Liver (tissue), 9 donors: ENCODE results near the gene YY1. TPM values are rescaled to one million over a fixed set of nuclear protein-coding genes. Genes with fewer than 3 reads are reported as not detected.

Source experiments
- DNase-seq: peaks from one replicate; pipeline ENCODE4 v3.0.0-alpha.2; 2017; ENCODE audit warnings: low spot score
- H3K27ac ChIP-seq, 2 donors: one replicate each; pipeline ENCODE4 v1.7.0; 2013; ENCODE audit warnings: inconsistent platforms in 2 of 2, low read length in 2 of 2, control low read depth in 1 of 2, low read depth in 1 of 2, mild to moderate bottlenecking in 1 of 2
- H3K27me3 ChIP-seq, 4 donors: one replicate each; pipeline versions ENCODE4 v1.6.1 to v1.7.0; 2013; ENCODE audit warnings: low read length in 3 of 4, inconsistent platforms in 1 of 4, mild to moderate bottlenecking in 1 of 4, moderate library complexity in 1 of 4; ENCODE audit not compliant: control insufficient read depth in 4 of 4, insufficient read depth in 4 of 4
- H3K36me3 ChIP-seq, 4 donors: one replicate each; pipeline versions ENCODE4 v1.6.1 to v1.7.0; 2013; ENCODE audit warnings: low read length in 3 of 4, mild to moderate bottlenecking in 3 of 4, low read depth in 1 of 4, moderate library complexity in 1 of 4; ENCODE audit not compliant: control insufficient read depth in 4 of 4, insufficient read depth in 3 of 4
- H3K4me1 ChIP-seq, 4 donors: one replicate each; pipeline versions ENCODE4 v1.6.1 to v1.7.0; 2013; ENCODE audit warnings: low read length in 3 of 4, mild to moderate bottlenecking in 3 of 4, moderate library complexity in 1 of 4; ENCODE audit not compliant: control insufficient read depth in 4 of 4, insufficient read depth in 4 of 4
- H3K4me3 ChIP-seq, 3 donors: one replicate each; pipeline versions ENCODE4 v1.6.1 to v1.7.0; 2013; ENCODE audit warnings: low read length in 3 of 3, control low read depth in 1 of 3, low read depth in 1 of 3, mild to moderate bottlenecking in 1 of 3
- H3K9ac ChIP-seq, 2 donors: one replicate each; pipeline ENCODE4 v1.7.0; 2013; ENCODE audit warnings: low read length in 2 of 2, mild to moderate bottlenecking in 2 of 2, moderate library complexity in 2 of 2, control low read depth in 1 of 2, low read depth in 1 of 2
- H3K9me3 ChIP-seq, 4 donors: one replicate each; pipeline versions ENCODE4 v1.6.1 to v1.7.0; 2013; ENCODE audit warnings: low read length in 3 of 4; ENCODE audit not compliant: control insufficient read depth in 4 of 4
- EGR1 ChIP-seq, 2 donors: IDR thresholded peaks; 2 replicates each; pipeline ENCODE4 v1.6.1; 2016 to 2018; ENCODE audit warnings: antibody characterized with exemption in 2 of 2, low read depth in 2 of 2
- FOXA1 ChIP-seq: IDR thresholded peaks from 2 replicates; pipeline ENCODE4 v1.6.1; 2016; ENCODE audit warnings: antibody characterized with exemption
- FOXA2 ChIP-seq: IDR thresholded peaks from 2 replicates; pipeline ENCODE4 v1.6.1; 2016; ENCODE audit warnings: antibody characterized with exemption
- GABPA ChIP-seq, 2 donors: IDR thresholded peaks in 1 of 2; conservative IDR thresholded peaks in 1 of 2; 2 replicates each; pipeline ENCODE4 v1.6.1; 2016; ENCODE audit warnings: antibody characterized with exemption in 2 of 2, mild to moderate bottlenecking in 1 of 2, moderate library complexity in 1 of 2
- HNF4G ChIP-seq: IDR thresholded peaks from 2 replicates; pipeline ENCODE4 v1.6.1; 2016; ENCODE audit warnings: antibody characterized with exemption
- JUND ChIP-seq, 2 donors: IDR thresholded peaks; 2 replicates each; pipeline ENCODE4 v1.6.1; 2016; ENCODE audit warnings: antibody characterized with exemption in 2 of 2
- NR2F2 ChIP-seq: IDR thresholded peaks from 2 replicates; pipeline ENCODE4 v1.6.1; 2016; ENCODE audit warnings: antibody characterized with exemption
- RAD21 ChIP-seq, 2 donors: IDR thresholded peaks; 2 replicates each; pipeline ENCODE4 v1.6.1; 2016; ENCODE audit warnings: antibody characterized with exemption in 2 of 2, mild to moderate bottlenecking in 2 of 2
- RXRA ChIP-seq, 2 donors: IDR thresholded peaks; 2 replicates each; pipeline ENCODE4 v1.6.1; 2017 to 2018; ENCODE audit warnings: antibody characterized with exemption in 2 of 2, mild to moderate bottlenecking in 1 of 2
- SP1 ChIP-seq: IDR thresholded peaks from 2 replicates; pipeline ENCODE4 v1.6.1; 2018; ENCODE audit warnings: antibody characterized with exemption, mild to moderate bottlenecking
- TAF1 ChIP-seq: conservative IDR thresholded peaks from 2 replicates; pipeline ENCODE4 v1.6.1; 2016; ENCODE audit warnings: antibody characterized with exemption, mild to moderate bottlenecking
- WGBS: extraction: QIAGEN DNeasy Blood & Tissue Kit; methylation state at CpG from one replicate; pipeline ENCODE4 v1.1.7; 2013; 5-methylcytosine and 5-hydroxymethylcytosine counted together
- polyA plus RNA-seq, 2 donors: library from polyadenylated mRNA; stranded (reverse) in 1 of 2; unstranded in 1 of 2; fragments of 200-250 nt in 1 of 2; fragments of >200 nt in 1 of 2; fragmentation: Nextera tagmentation in 1 of 2; extraction: Ambion mirVana in 1 of 2; gene quantifications; one replicate each; pipeline versions ENCODE4 v1.2.1 to v1.2.3, GENCODE V29; 2013 to 2015
- total RNA-seq, 2 donors: library from RNA; depleted of rRNA; stranded (reverse); fragments of >200 nt; gene quantifications; one replicate each; pipeline ENCODE4 v1.2.3, GENCODE V29; 2014
- TF ChIP-seq, protein P1 (sequence below): fragments of 150-350 bp; IDR thresholded peaks from 2 replicates; pipeline ENCODE4 v1.5.1; 2017; ENCODE audit warnings: improper control_type of control experiment, low read depth, low read length; ENCODE audit not compliant: missing input control
- donor health status: healthy.
- donor health status: healthy.
- donor health status: healthy.
- donor health status: healthy.
- donor health status: healthy.

YY1 gene
- total and polyA plus RNA-seq, 4 donors = 15.8 to 37.4 (median 28.8) TPM

DNA sequence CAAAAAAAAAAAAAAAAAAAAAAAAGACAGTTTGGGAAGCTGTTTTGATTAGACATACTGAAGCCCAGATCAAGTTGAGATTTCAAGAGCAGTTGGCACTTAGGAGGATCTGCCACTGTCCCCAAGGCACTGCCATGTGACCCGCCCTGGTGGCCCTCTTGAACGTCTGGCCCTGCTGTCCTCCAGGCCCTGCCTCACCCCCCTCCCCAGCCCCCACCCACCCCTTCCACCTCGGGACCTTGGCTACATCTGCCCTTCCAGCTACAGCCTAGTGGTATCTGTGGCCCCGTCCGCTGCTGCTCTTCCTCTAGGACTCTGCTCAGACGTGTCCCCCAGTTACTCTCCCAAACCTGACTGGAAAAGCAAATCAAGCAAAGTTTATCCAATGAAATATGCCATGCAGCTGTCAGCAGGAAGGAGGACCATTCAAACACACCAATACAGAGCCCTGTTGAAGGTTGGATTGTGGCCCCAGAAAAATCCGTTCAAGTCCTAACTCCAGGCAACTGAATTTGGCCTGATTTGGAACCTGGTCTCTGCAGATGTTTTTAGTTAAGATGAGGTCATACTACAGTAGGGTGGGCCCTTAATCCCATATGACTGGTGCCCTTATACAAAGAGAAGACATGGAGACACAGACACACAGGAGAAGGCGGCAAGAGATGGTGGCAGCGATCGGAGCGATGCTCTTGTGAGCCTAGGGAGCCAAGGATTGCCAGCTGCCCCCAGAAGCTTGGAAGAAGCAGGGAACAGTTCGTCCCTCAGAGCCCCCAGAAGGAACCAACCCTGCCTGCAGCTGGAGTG lies 49.6 kb downstream of the YY1 start:
- TF ChIP-seq, protein P1, sequence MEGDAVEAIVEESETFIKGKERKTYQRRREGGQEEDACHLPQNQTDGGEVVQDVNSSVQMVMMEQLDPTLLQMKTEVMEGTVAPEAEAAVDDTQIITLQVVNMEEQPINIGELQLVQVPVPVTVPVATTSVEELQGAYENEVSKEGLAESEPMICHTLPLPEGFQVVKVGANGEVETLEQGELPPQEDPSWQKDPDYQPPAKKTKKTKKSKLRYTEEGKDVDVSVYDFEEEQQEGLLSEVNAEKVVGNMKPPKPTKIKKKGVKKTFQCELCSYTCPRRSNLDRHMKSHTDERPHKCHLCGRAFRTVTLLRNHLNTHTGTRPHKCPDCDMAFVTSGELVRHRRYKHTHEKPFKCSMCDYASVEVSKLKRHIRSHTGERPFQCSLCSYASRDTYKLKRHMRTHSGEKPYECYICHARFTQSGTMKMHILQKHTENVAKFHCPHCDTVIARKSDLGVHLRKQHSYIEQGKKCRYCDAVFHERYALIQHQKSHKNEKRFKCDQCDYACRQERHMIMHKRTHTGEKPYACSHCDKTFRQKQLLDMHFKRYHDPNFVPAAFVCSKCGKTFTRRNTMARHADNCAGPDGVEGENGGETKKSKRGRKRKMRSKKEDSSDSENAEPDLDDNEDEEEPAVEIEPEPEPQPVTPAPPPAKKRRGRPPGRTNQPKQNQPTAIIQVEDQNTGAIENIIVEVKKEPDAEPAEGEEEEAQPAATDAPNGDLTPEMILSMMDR = no peak
- no peak for TF ChIP-seq NR2F2
- TF ChIP-seq JUND (IDR thresholded peaks at IDR 0.05) = no peak
- no peak for TF ChIP-seq FOXA1
- Histone ChIP-seq H3K4me1 (peaks cover 0 to 13% (median 10%) of the 10 kb centered on the region in 4 donors), H3K27me3 (no peaks in the 10 kb centered on the region), H3K4me3 (no peak overlapping the region), H3K27ac (no peak overlapping the region), H3K9ac (no peak overlapping the region), H3K9me3 (no peaks in the 10 kb centered on the region), H3K36me3 (peaks cover 0 to 2% (median 0%) of the 10 kb centered on the region in 4 donors)
- WGBS = 92% methylated on average over 12 of the region's 12 CpGs
- no peak for DNase-seq

DNA sequence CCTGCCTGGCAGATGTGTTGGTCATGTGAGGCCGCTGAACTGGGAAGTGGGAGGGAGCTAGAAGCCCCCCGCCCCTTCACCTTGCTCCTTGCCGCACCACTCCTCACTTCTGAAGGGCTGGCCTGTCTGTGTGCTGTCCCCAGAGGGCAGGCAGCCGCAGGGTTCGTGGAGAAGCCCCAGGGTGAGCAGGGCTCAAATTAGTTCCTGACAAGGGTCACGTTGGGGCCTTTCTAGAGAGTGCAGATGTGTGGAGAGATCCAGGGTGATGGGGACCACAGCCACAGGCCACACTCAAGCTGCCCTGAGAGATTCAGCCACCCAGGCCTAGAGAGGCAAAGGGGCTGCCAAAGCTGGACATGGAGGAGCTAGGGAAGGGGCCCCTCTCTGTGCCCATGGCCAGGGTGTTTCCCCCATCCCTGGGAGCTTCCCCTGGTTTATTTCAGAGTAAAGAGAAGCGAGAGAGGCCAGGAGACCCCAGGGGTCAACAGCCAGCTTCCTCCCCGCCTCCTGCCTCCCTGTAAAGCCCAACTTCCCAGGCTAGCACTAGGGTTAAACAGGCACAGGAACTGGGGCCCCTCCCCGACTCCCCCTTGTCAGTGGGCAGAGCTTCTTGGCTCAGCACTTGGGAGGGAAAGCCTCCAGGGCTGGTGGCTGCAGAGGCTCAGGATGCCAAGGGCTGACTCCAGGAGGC lies 51.1 kb downstream of the YY1 start:
- Histone ChIP-seq H3K9me3 (no peaks in the 10 kb centered on the region), H3K36me3 (peaks cover 0 to 2% (median 0%) of the 10 kb centered on the region in 4 donors), H3K4me3 (no peak overlapping the region), H3K9ac (no peak overlapping the region), H3K27me3 (no peaks in the 10 kb centered on the region), H3K4me1 (peaks cover 0 to 6% (median 5%) of the 10 kb centered on the region in 4 donors), H3K27ac (no peak overlapping the region)
- 84% methylated on average over 9 of the region's 9 CpGs for WGBS
- TF ChIP-seq TAF1 = no peak
- no peak for TF ChIP-seq SP1
- TF ChIP-seq HNF4G = no peak
- TF ChIP-seq EGR1 (IDR thresholded peaks at IDR 0.05; ENCODE audit: low read depth in 2 of 2) = no peak
- TF ChIP-seq GABPA (IDR thresholded peaks at IDR 0.05 in 1 of 2, conservative IDR thresholded peaks at IDR 0.05 in 1 of 2) = no peak
- TF ChIP-seq, protein P1 = no peak
- TF ChIP-seq FOXA2 = no peak
- TF ChIP-seq RXRA (IDR thresholded peaks at IDR 0.05) = no peak
- no peak for TF ChIP-seq RAD21 (IDR thresholded peaks at IDR 0.05)
- no peak for TF ChIP-seq NR2F2
- DNase-seq = no peak
